SIG-M5 treated with dmso at 0.1 percent for 504 hours (cell line): ENCODE results near the gene RXFP1.

Experiments used
- DNase-seq: peaks from one replicate; lab custom pipeline; 2025; ENCODE audit not compliant: unreplicated experiment; lab: John Stamatoyannopoulos, UW

RXFP1 gene

GRCh38 chr4:158521484-158522088 is at the start of gene RXFP1:
RXFP1 (plus strand) TSS chr4:158521882; CDS start chr4:158521977, 95 bp downstream.
- peak; percentile 87 for DNase-seq

- no peak for DNase-seq
Measured at GRCh38 chr4:158481811-158482210, 39.9 kb upstream of the RXFP1 start.

- DNase-seq: no peak
Measured at GRCh38 chr4:158484173-158484885, 37.4 kb upstream of the RXFP1 start.

- no peak for DNase-seq
Measured at GRCh38 chr4:158490629-158491028, 31.1 kb upstream of the RXFP1 start.

GRCh38 chr4:158492391-158492790 is 29.3 kb upstream of the RXFP1 start:
- no peak for DNase-seq

- peak; percentile 15 for DNase-seq
Measured at GRCh38 chr4:158496030-158496741, 25.5 kb upstream of the RXFP1 start.

- DNase-seq: no peak
Measured at GRCh38 chr4:158500054-158500453, 21.6 kb upstream of the RXFP1 start.

- DNase-seq: peak; percentile 83
Measured at GRCh38 chr4:158513256-158513655, 8.4 kb upstream of the RXFP1 start.

GRCh38 chr4:158519226-158519625 is 2.5 kb upstream of the RXFP1 start:
- DNase-seq: no peak

GRCh38 chr4:158523990-158524535 is 2.4 kb downstream of the RXFP1 start:
- no peak for DNase-seq

- DNase-seq: no peak
Measured at GRCh38 chr4:158527516-158527915, 5.8 kb downstream of the RXFP1 start.

- no peak for DNase-seq
Measured at GRCh38 chr4:158529505-158529904, 7.8 kb downstream of the RXFP1 start.

GRCh38 chr4:158530381-158530780 is 8.7 kb downstream of the RXFP1 start:
- no peak for DNase-seq

GRCh38 chr4:158530898-158531297 is 9.2 kb downstream of the RXFP1 start:
- DNase-seq: no peak

GRCh38 chr4:158532556-158533231 is 11.0 kb downstream of the RXFP1 start:
- DNase-seq: no peak

GRCh38 chr4:158534727-158535126 is 13.0 kb downstream of the RXFP1 start:
- no peak for DNase-seq

GRCh38 chr4:158535130-158535614 is 13.5 kb downstream of the RXFP1 start:
- DNase-seq: peak; percentile 67

- no peak for DNase-seq
Measured at GRCh38 chr4:158536833-158537232, 15.2 kb downstream of the RXFP1 start.

- no peak for DNase-seq
Measured at GRCh38 chr4:158538176-158538575, 16.5 kb downstream of the RXFP1 start.

- peak; percentile 77 for DNase-seq
Measured at GRCh38 chr4:158538911-158539310, 17.2 kb downstream of the RXFP1 start.
